NT2/D1 (cell line): ENCODE data around the gene CD180.

Experiments used
- YY1 ChIP-seq: IDR thresholded peaks from 2 replicates; pipeline ENCODE4 v1.6.1; 2011; ENCODE audit not compliant: insufficient read length, insufficient read depth
- ZNF274 ChIP-seq: IDR thresholded peaks from 2 replicates; pipeline ENCODE4 v1.6.1; 2011; ENCODE audit warnings: mild to moderate bottlenecking, low read depth, low read length

DNA sequence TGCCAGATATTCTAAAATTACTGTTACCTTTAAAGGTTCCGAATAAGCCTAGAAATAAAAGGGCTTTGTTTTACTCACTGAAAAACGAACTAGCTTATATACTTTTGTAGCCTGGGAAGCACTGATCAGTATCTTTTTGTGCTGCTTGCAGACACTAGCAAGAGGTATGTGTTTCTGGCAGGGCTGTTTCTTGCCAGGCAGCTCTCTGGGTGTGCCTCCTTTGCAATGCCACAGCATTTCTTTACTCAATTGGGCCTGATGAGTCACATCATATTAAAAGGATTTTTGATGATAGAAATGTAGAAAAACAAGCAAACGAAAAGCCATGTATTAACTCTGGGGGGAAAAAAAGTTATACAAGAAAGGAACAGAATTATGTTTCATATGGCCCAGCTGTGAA is 35.6 kb downstream of the CD180 start:
- TF ChIP-seq ZNF274, result no peak
- TF ChIP-seq YY1, result no peak
